MM.1S (cell line): ENCODE results near the gene OR2H1.

ENCODE experiments used
- CTCF ChIP-seq: fragments of 300-600 bp; sonication (generic); IDR thresholded peaks from 2 replicates; pipeline ENCODE4 v1.5.1; 2016; ENCODE audit warnings: antibody characterized with exemption, low read length, mixed read lengths
- EZH2 ChIP-seq: fragments of 300-600 bp; sonication (generic); optimal IDR thresholded peaks from 2 replicates; pipeline ENCODE3; 2017; ENCODE audit warnings: low read depth, mild to moderate bottlenecking, antibody characterized with exemption, low read length, mixed read lengths
- EZH2phosphoT487 ChIP-seq: fragments of 300-600 bp; sonication (generic); IDR thresholded peaks from 2 replicates; pipeline ENCODE4 v1.6.1; 2018; ENCODE audit warnings: antibody characterized with exemption, low read length

DNA sequence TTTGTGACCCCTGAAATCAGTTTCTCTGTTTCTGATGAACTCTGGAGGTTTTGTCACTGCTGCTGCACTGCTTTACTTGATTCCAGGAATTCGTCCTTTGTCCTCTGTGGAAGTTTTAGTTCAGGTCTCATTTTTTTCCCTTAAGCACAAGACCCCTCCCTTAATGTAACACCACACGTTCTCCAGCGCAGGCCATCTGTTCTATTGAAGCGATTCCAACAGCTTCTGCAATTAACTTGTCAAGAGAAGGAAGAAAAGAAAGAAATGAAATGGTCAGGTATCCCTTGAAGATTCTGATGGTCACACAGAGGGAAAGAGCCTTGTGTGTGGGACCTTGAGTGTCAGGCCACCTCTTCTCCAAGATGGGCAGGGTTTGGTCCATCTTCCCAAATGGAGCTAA lies 38.6 kb downstream of the OR2H1 start:
- TF ChIP-seq CTCF, result no peak
- no peak for TF ChIP-seq EZH2
- no peak for TF ChIP-seq EZH2phosphoT487
